ENCODE results near the gene RPL28. TPM values are rescaled to one million over a fixed set of nuclear protein-coding genes. Genes with fewer than 3 reads are reported as not detected.

RPL28 gene
- total RNA-seq, 2 experiments from 2014 or later: 3,001 to 3,058 TPM

DNA sequence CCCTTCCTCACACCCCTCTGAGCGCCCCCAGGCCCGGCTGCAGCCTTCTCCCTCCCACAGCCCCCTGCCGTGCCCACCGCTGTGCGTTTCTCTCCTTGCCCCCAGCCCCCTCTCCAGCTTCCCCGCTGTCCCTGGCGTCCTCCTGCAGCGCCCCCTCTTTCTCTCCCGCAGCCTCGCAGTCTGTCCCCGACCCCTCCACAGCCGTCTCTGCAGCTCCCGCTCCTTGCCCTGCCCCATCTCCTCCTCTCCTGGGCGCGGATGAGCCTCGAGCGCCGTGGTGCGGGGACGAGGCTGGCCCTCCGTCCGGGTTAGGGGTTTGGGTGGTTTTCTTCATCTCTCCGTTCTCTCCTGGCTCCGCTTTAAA is 45.0 kb upstream of the RPL28 start:
- no peaks in the 10 kb centered on the region for H3K9me3 Mint-ChIP-seq
- H3K27ac Mint-ChIP-seq: peak overlapping the region; percentile 91
- H3K27me3 Mint-ChIP-seq: peaks cover 4% of the 10 kb centered on the region
- peaks cover 12% of the 10 kb centered on the region for H3K4me1 Mint-ChIP-seq (ENCODE audit: low read depth)
- TF ChIP-seq, protein P1, sequence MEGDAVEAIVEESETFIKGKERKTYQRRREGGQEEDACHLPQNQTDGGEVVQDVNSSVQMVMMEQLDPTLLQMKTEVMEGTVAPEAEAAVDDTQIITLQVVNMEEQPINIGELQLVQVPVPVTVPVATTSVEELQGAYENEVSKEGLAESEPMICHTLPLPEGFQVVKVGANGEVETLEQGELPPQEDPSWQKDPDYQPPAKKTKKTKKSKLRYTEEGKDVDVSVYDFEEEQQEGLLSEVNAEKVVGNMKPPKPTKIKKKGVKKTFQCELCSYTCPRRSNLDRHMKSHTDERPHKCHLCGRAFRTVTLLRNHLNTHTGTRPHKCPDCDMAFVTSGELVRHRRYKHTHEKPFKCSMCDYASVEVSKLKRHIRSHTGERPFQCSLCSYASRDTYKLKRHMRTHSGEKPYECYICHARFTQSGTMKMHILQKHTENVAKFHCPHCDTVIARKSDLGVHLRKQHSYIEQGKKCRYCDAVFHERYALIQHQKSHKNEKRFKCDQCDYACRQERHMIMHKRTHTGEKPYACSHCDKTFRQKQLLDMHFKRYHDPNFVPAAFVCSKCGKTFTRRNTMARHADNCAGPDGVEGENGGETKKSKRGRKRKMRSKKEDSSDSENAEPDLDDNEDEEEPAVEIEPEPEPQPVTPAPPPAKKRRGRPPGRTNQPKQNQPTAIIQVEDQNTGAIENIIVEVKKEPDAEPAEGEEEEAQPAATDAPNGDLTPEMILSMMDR (IDR thresholded peaks at IDR 0.05): peak; percentile 10
- ATAC-seq (no peak), DNase-seq (peak; percentile 53)
- intact Hi-C loops (cut with micrococcal nuclease): no loop called here
- peaks cover 18% of the 10 kb centered on the region for H3K36me3 Mint-ChIP-seq (ENCODE audit: low read depth)
- peak overlapping the region; percentile 90 for H3K4me3 Mint-ChIP-seq
- CTCF ChIA-PET: interaction anchor here (0.7 to 1.8 kb wide), 3 partner anchors 9 to 44 kb away, joined by 3 to 5 read pairs (median 3); partner anchors contain the start of gene TMEM238
- POLR2A ChIA-PET: interaction anchor here (1.2 to 1.7 kb wide), 2 partner anchors 43 to 81 kb away, joined by 3 to 6 read pairs; partner anchors contain the start of gene PPP6R1

DNA sequence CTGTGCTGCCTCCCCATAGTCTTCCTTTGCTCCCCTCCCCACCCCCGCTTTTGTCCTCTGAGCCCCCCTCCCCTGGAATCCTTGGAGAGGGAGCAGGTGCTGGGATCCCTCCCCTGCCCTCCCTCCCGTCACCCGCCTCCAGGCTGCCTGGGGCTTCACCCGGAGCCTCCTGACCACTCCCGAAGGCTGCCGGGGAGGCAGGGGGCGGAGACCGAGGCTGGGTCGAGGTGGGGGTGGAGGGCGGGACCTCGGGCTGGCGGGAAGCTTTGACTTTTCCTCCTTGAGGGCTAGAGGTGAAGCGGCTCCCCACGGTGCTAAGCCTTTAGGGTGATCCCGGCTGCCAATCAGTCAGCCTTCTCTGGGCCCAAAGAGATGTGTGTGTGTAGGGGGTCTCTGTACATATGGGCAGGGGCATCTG is 44.6 kb upstream of the RPL28 start:
- POLR2A ChIA-PET: interaction anchor here (0.6 to 1.7 kb wide), 3 partner anchors 42 to 82 kb away, joined by 3 to 6 read pairs (median 3); partner anchors contain the start of gene PPP6R1
- CTCF ChIA-PET: interaction anchor here (0.7 to 1.8 kb wide), 3 partner anchors 9 to 43 kb away, joined by 3 to 5 read pairs (median 3); partner anchors contain the start of gene TMEM238
- Mint-ChIP-seq H3K9me3 (no peaks in the 10 kb centered on the region), H3K27me3 (peaks cover 3% of the 10 kb centered on the region), H3K27ac (peak overlapping the region; percentile 91), H3K4me3 (peak overlapping the region; percentile 90), H3K36me3 (ENCODE audit: low read depth) (peaks cover 18% of the 10 kb centered on the region), H3K4me1 (ENCODE audit: low read depth) (peaks cover 12% of the 10 kb centered on the region)
- intact Hi-C loops (cut with micrococcal nuclease): no loop called here
- DNase-seq: peak; percentile 80
- TF ChIP-seq, protein P1 (IDR thresholded peaks at IDR 0.05): no peak
- ATAC-seq: no peak

DNA sequence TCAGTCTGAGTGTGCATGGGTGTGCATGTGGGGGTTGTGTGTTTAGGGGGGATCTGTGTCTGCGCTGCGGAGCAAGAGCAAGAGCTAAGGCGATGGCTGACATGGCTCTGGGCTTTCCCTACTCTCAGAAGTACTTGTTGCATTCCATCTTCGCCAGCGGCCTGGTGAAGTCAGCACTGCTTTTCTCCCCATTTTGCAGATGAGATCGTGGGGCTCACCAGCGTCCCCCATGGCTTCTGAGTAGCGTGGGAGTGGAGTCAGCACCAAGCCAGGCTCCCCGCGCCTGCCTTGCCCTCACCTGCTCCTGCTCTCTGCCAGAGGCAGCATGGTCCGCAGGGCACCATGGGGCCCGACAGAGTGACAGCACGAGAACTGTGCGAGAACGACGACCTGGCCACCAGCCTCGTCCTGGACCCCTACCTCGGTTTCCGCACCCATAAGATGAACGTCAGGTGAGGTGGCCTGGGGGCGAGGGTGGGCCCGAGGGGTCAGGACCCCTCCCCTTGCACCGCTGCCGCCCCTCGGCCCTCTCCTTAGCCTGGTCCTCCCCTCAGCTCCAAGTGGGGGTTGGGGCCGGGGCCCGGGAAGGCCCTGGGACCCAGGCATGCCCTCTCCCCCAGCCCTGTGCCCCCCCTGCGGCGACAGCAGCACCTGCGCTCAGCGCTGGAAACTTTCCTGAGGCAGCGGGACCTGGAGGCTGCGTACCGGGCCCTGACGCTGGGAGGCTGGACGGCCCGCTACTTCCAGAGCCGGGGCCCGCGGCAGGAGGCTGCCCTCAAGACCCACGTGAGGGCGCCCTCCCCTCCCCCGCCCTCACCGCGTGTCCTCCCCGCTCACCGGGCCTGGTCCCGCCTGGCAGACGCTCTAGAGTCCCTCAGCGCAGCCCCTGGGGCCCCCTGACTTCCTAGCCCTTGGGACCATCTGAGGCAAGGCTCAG is 43.9 kb upstream of the RPL28 start:
- no peak for ATAC-seq
- Mint-ChIP-seq H3K4me3 (peak overlapping the region; percentile 90), H3K36me3 (ENCODE audit: low read depth) (peaks cover 18% of the 10 kb centered on the region), H3K27ac (no peak overlapping the region), H3K9me3 (no peaks in the 10 kb centered on the region), H3K27me3 (no peaks in the 10 kb centered on the region), H3K4me1 (ENCODE audit: low read depth) (peaks cover 12% of the 10 kb centered on the region)
- ChIA-PET POLR2A (interaction anchor here (0.6 to 1.7 kb wide), 3 partner anchors 42 to 82 kb away, joined by 3 to 6 read pairs (median 3); partner anchors contain the start of gene PPP6R1), CTCF (interaction anchor here (1.8 kb wide), 1 partner anchor 43 kb away, joined by 5 read pairs; the partner anchor contains the start of gene TMEM238)
- intact Hi-C loops (cut with micrococcal nuclease): no loop called here
- TF ChIP-seq, protein P1 (IDR thresholded peaks at IDR 0.05): no peak
- DNase-seq: no peak

DNA sequence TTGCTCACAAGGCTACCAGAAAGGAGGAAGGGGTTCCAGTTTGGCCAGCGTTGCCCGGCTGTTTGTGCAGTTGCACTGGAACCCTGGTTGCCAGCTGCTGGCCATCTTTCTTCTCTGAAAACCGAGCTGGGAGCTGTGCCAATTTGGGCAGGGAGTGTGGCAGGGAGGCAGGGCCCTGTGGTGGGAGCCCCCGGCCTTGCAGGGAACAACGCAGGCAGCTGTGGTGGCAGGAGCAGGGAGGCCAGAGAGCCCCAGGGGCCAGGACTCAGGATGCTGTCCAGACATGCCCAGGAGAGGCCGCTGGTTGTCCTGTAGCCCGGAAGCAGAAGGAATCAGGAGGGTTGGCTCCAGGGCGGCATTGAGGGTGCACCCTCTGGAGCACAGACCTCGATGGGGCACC is 41.3 kb upstream of the RPL28 start:
- H3K4me3 Mint-ChIP-seq: no peak overlapping the region
- TF ChIP-seq, protein P1 (IDR thresholded peaks at IDR 0.05): no peak
- H3K36me3 Mint-ChIP-seq (ENCODE audit: low read depth): peaks cover 21% of the 10 kb centered on the region
- H3K27me3 Mint-ChIP-seq: no peaks in the 10 kb centered on the region
- CTCF ChIA-PET: no interaction called here
- POLR2A ChIA-PET: interaction anchor here (1.6 kb wide), 1 partner anchor 45 kb away, joined by 6 read pairs; no protein-coding TSS in a partner anchor
- no peak overlapping the region for H3K27ac Mint-ChIP-seq
- DNase-seq (no peak), ATAC-seq (no peak)
- H3K4me1 Mint-ChIP-seq (ENCODE audit: low read depth): peaks cover 5% of the 10 kb centered on the region
- intact Hi-C loops (cut with micrococcal nuclease): no loop called here
- no peaks in the 10 kb centered on the region for H3K9me3 Mint-ChIP-seq
